HepG2 (cell line): ENCODE results near the gene TMEM114. TPM values are rescaled to one million over a fixed set of nuclear protein-coding genes. Genes with fewer than 3 reads are reported as not detected.

Experiments
- AKAP8 ChIP-seq: sonication (generic); formaldehyde crosslinking; IDR thresholded peaks from 2 replicates; pipeline ENCODE4 v1.5.1; 2020; ENCODE audit warnings: mild to moderate bottlenecking, missing genetic modification reagents
- BCLAF1 ChIP-seq: fragments of 450-650 bp; IDR thresholded peaks from 2 replicates; pipeline ENCODE4 v1.6.1; 2017; ENCODE audit warnings: mild to moderate bottlenecking
- ELK4 ChIP-seq: sonication (generic); formaldehyde crosslinking; IDR thresholded peaks from 2 replicates; pipeline ENCODE4 v1.9.0; 2021; ENCODE audit warnings: missing genetic modification reagents, borderline replicate concordance
- HDAC1 ChIP-seq: sonication (generic); formaldehyde crosslinking; IDR thresholded peaks from 2 replicates; pipeline ENCODE4 v1.5.1; 2020; ENCODE audit warnings: mild to moderate bottlenecking, missing genetic modification reagents
- ISL2 ChIP-seq: sonication (generic); formaldehyde crosslinking; IDR thresholded peaks from 2 replicates; pipeline ENCODE4 v1.5.0; 2020; ENCODE audit warnings: missing genetic modification reagents
- MXD3 ChIP-seq: IDR thresholded peaks from 2 replicates; pipeline ENCODE4 v1.6.1; 2016; ENCODE audit warnings: mild to moderate bottlenecking, missing biosample characterization, missing genetic modification reagents
- NFAT5 ChIP-seq: sonication (generic); formaldehyde crosslinking; IDR thresholded peaks from 2 replicates; pipeline ENCODE4 v1.4.0; 2020; ENCODE audit warnings: missing genetic modification reagents
- NFYC ChIP-seq: IDR thresholded peaks from 2 replicates; pipeline ENCODE4 v1.6.1; 2016; ENCODE audit warnings: missing genetic modification reagents, missing compliant biosample characterization
- PPARG ChIP-seq: conservative IDR thresholded peaks from 2 replicates; pipeline ENCODE4 v1.6.1; 2016; ENCODE audit warnings: missing biosample characterization, missing genetic modification reagents
- PRDM15 ChIP-seq: sonication (generic); formaldehyde crosslinking; IDR thresholded peaks from 2 replicates; pipeline ENCODE4 v1.4.0; 2020; ENCODE audit warnings: missing genetic modification reagents
- THAP11 ChIP-seq: IDR thresholded peaks from 2 replicates; pipeline ENCODE4 v1.6.1; 2016; ENCODE audit warnings: missing biosample characterization, missing genetic modification reagents
- ZBTB20 ChIP-seq: sonication (generic); formaldehyde crosslinking; IDR thresholded peaks from 2 replicates; pipeline ENCODE4 v1.8.1; 2023; ENCODE audit warnings: missing genetic modification reagents, low read depth, mild to moderate bottlenecking, borderline replicate concordance
- ZNF709 ChIP-seq: sonication (generic); formaldehyde crosslinking; IDR thresholded peaks from 2 replicates; pipeline ENCODE4 v1.5.0; 2020; ENCODE audit warnings: mild to moderate bottlenecking, missing genetic modification reagents
- ZNF773 ChIP-seq: sonication (generic); formaldehyde crosslinking; IDR thresholded peaks from 2 replicates; pipeline ENCODE4 v1.4.0; 2020; ENCODE audit warnings: missing genetic modification reagents, borderline replicate concordance
- ZSCAN9 ChIP-seq: IDR thresholded peaks from 2 replicates; pipeline ENCODE4 v1.6.1; 2016; ENCODE audit warnings: borderline replicate concordance
- polyA plus RNA-seq, 8 experiments: library from polyadenylated mRNA; depleted of rRNA in 3 of 8; stranded (reverse) in 7 of 8; unstranded in 1 of 8; fragments of >200 nt; fragmentation: Illumina TruSeq in 4 of 8; extraction: Trizol in 4 of 8; gene quantifications; 2 replicates each; pipeline versions ENCODE4 v1.2.1 to v1.2.3, GENCODE V29; 2011 to 2016; ENCODE audit warnings: low read depth in 4 of 8, missing spikeins in 1 of 8, mixed read lengths in 1 of 8; ENCODE audit not compliant: insufficient read depth in 1 of 8
- total RNA-seq, 5 experiments: library from RNA; depleted of rRNA; stranded (reverse); fragments of >200 nt; fragmentation: Illumina TruSeq; extraction: Trizol; gene quantifications; 2 replicates each; pipeline ENCODE4 v1.2.3, GENCODE V29; 2016; ENCODE audit warnings: low read depth in 1 of 5

The TMEM114 gene
- total and polyA plus RNA-seq, 2 of the 13 experiments (the other 11 are each of a cell fraction or from before 2014, with no cell fraction given): not detected

- peak; percentile 86 for TF ChIP-seq HDAC1 (CRISPR knock-in tag)
- peak; percentile 85 for TF ChIP-seq MXD3
- no peak for TF ChIP-seq NFAT5 (CRISPR knock-in tag)
- TF ChIP-seq NFYC (CRISPR knock-in tag): peak; percentile 35
- TF ChIP-seq ELK4 (CRISPR knock-in tag): no peak
- TF ChIP-seq ISL2 (CRISPR knock-in tag): peak; percentile 83
- peak; percentile 66 for TF ChIP-seq PPARG (CRISPR knock-in tag)
- peak; percentile 79 for TF ChIP-seq THAP11 (CRISPR knock-in tag)
- peak; percentile 55; the same call in 1 of the 2 replicates for TF ChIP-seq ZNF709
- peak; percentile 55; the same call in 1 of the 2 replicates for TF ChIP-seq ZBTB20 (CRISPR knock-in tag)
- TF ChIP-seq ZSCAN9 (CRISPR knock-in tag): peak; percentile 90
- TF ChIP-seq BCLAF1: no peak
- peak; percentile 77; the same call in 1 of the 2 replicates for TF ChIP-seq ZNF773 (CRISPR knock-in tag)
- peak; percentile 95 for TF ChIP-seq AKAP8 (CRISPR knock-in tag)
- peak; percentile 60; the same call in 1 of the 2 replicates for TF ChIP-seq PRDM15 (CRISPR knock-in tag)
Measured at GRCh38 chr16:8621572-8622314, 31.4 kb upstream of the TMEM114 start, which contains the start of gene METTL22 (continued).
